Measurements from ENCODE around the gene COL4A2.

DNA sequence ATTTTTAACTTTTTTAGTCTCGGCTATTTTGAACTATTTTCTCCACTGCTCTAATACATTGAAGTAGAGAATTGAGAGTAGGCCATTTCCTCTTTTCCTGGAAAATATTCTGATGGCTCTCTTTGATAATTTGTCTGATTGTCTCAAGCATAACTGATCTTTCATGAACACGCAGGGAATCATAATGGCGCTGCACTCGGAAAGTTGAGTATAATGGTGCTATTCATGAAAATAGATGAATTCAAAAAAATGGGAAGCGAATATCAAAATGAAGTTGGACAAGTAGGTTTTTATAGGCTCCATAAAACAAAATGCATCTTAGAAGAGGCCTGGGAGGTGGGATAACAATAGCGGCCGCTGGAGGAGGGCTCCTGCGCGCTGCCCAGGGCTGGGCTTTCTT is 29.0 kb downstream of the COL4A2 start:
- no peak for TF ChIP-seq EZH2 (IDR thresholded peaks at IDR 0.05; ENCODE audit: insufficient read depth, poor library complexity, severe bottlenecking)
- TF ChIP-seq EZH2phosphoT487 (IDR thresholded peaks at IDR 0.05; ENCODE audit: insufficient read depth, low read depth): no peak
